HCT116 (cell line): Measurements from ENCODE around the gene P2RY13. TPM values are rescaled to one million over a fixed set of nuclear protein-coding genes. Genes with fewer than 3 reads are reported as not detected.

ENCODE experiments used
- ATAC-seq: fragments of 200-7000 bp; cut with Tn5 transposase; 2 replicates; pipeline ENCODE4 v1.9.1; 2020; ENCODE audit warnings: mild to moderate bottlenecking, moderate library complexity
- BruUV-seq: library from RNA; stranded (reverse); fragments of 400-500 nt; replicated peaks from 2 replicates; lab custom pipeline; 2021; lab: Mats Ljungman, UMichigan
- CTCF ChIA-PET: fragments of 300-600 bp; sonication (Branson Sonifier 250); formaldehyde crosslinking; loops from one replicate; lab custom pipeline; 2021; ENCODE audit warnings: antibody characterized with exemption; lab: Charles Lee
- POLR2A ChIA-PET: fragments of 300-600, 350-600 bp; sonication (Branson Sonifier 250); formaldehyde crosslinking; loops from one replicate; lab custom pipeline; 2021; ENCODE audit warnings: antibody characterized with exemption; lab: Charles Lee
- RAD21 ChIA-PET, 2 experiments: fragments of 300-600 bp; sonication (Branson Sonifier 250); formaldehyde crosslinking; loops; one replicate each; lab custom pipeline; 2023; ENCODE audit warnings: low total read pairs in 2 of 2; ENCODE audit not compliant: uncharacterized antibody in 2 of 2, unreplicated experiment in 2 of 2, low non-redundant PET in 1 of 2; lab: Charles Lee
- DNase-seq: peaks from one replicate; pipeline ENCODE4 v3.0.0-alpha.2; 2010; ENCODE audit warnings: low read depth, low spot score
- H2AFZ ChIP-seq: fragments of 200-600 bp; shearing (Covaris generic), sonication (generic); 2 replicates; pipeline ENCODE4 v1.6.1; 2017; ENCODE audit warnings: low read depth, mixed run types, mixed read lengths, antibody characterized with exemption, low read length; ENCODE audit not compliant: poor library complexity, severe bottlenecking
- H3K27ac ChIP-seq: 2 replicates; pipeline ENCODE4 v1.5.1; 2012; ENCODE audit warnings: low read depth, low read length
- H3K27me3 ChIP-seq: fragments of 200-600 bp; sonication (generic); 2 replicates; pipeline ENCODE4 v1.6.1; 2016; ENCODE audit warnings: mixed run types, low read length, mixed read lengths; ENCODE audit not compliant: insufficient read depth
- H3K36me3 ChIP-seq, 2 experiments: fragments of 200-500 bp in 1 of 2; fragments of 200-600 bp in 1 of 2; sonication (Bioruptor generic) in 1 of 2; sonication (generic) in 1 of 2; 2 replicates each; pipeline versions ENCODE4 v1.5.1 to v1.6.1; 2014 to 2016; ENCODE audit warnings: low read length in 2 of 2, inconsistent platforms in 1 of 2, mixed read lengths in 1 of 2, mixed run types in 1 of 2; ENCODE audit not compliant: insufficient read depth in 2 of 2, control insufficient read depth in 1 of 2
- H3K4me1 ChIP-seq, 2 experiments: fragments of 200-600 bp in 1 of 2; sonication (generic) in 1 of 2; 2 replicates each; pipeline versions ENCODE4 v1.5.1 to v1.6.1; 2012 to 2017; ENCODE audit warnings: low read length in 2 of 2, inconsistent platforms in 1 of 2, mild to moderate bottlenecking in 1 of 2, mixed read lengths in 1 of 2, mixed run types in 1 of 2, moderate library complexity in 1 of 2; ENCODE audit not compliant: insufficient read depth in 2 of 2, control insufficient read depth in 1 of 2
- H3K4me2 ChIP-seq: fragments of 200-600 bp; sonication (generic); 2 replicates; pipeline ENCODE4 v1.6.1; 2017; ENCODE audit warnings: mixed run types, low read length, mixed read lengths
- H3K4me3 ChIP-seq, 2 experiments: fragments of 200-600 bp in 1 of 2; sonication (generic) in 1 of 2; replicated peaks in 1 of 2; 2 replicates each; pipeline ENCODE4 v1.5.1; 2011 to 2016; ENCODE audit warnings: low read length in 2 of 2, control low read depth in 1 of 2, low read depth in 1 of 2, mild to moderate bottlenecking in 1 of 2, mixed read lengths in 1 of 2, mixed run types in 1 of 2
- H3K79me2 ChIP-seq: fragments of 200-600 bp; sonication (generic); 2 replicates; pipeline ENCODE4 v1.6.1; 2017; ENCODE audit warnings: mild to moderate bottlenecking, mixed run types, low read length, moderate library complexity, mixed read lengths; ENCODE audit not compliant: insufficient read depth
- H3K9ac ChIP-seq: fragments of 200-600 bp; sonication (generic); 2 replicates; pipeline ENCODE4 v1.6.1; 2016; ENCODE audit warnings: low read length, mixed read lengths
- H3K9me2 ChIP-seq: fragments of 200-600 bp; sonication (generic), shearing (Covaris generic); 2 replicates; pipeline ENCODE4 v1.6.1; 2017; ENCODE audit warnings: mixed run types, mild to moderate bottlenecking, moderate library complexity; ENCODE audit not compliant: insufficient read depth
- H3K9me3 ChIP-seq, 2 experiments: fragments of 200-500 bp in 1 of 2; fragments of 200-600 bp in 1 of 2; sonication (Bioruptor generic) in 1 of 2; sonication (generic) in 1 of 2; 2 replicates each; pipeline ENCODE4 v1.6.1; 2014 to 2017; ENCODE audit warnings: low read length in 2 of 2, mixed read lengths in 2 of 2, inconsistent platforms in 1 of 2, low read depth in 1 of 2, mild to moderate bottlenecking in 1 of 2, mixed run types in 1 of 2, moderate library complexity in 1 of 2; ENCODE audit not compliant: control insufficient read depth in 1 of 2, insufficient read depth in 1 of 2
- H4K20me1 ChIP-seq: fragments of 200-600 bp; sonication (generic), shearing (Covaris generic); 2 replicates; pipeline ENCODE4 v1.6.1; 2017; ENCODE audit warnings: mixed run types, mild to moderate bottlenecking, moderate library complexity; ENCODE audit not compliant: insufficient read depth
- ATF3 ChIP-seq: IDR thresholded peaks from 2 replicates; pipeline ENCODE4 v1.6.1; 2012
- CBX3 ChIP-seq: IDR thresholded peaks from 2 replicates; pipeline ENCODE4 v1.6.1; 2012; ENCODE audit warnings: low read depth
- CEBPB ChIP-seq: IDR thresholded peaks from 2 replicates; pipeline ENCODE4 v1.6.1; 2012; ENCODE audit warnings: low read depth
- ELF1 ChIP-seq: IDR thresholded peaks from 2 replicates; pipeline ENCODE4 v1.6.1; 2012; ENCODE audit warnings: low read depth, borderline replicate concordance
- EZH2 ChIP-seq: fragments of 200-600 bp; sonication (generic); IDR thresholded peaks from 2 replicates; pipeline ENCODE4 v1.6.1; 2017; ENCODE audit warnings: antibody characterized with exemption, mixed run types
- EZH2phosphoT487 ChIP-seq: fragments of 200-600 bp; IDR thresholded peaks from 2 replicates; pipeline ENCODE4 v1.6.1; 2018; ENCODE audit warnings: antibody characterized with exemption, borderline replicate concordance
- FOSL1 ChIP-seq: IDR thresholded peaks from 2 replicates; pipeline ENCODE4 v1.6.1; 2012; ENCODE audit warnings: low read depth
- JUND ChIP-seq: IDR thresholded peaks from 2 replicates; pipeline ENCODE4 v1.6.1; 2012
- MAX ChIP-seq: IDR thresholded peaks from 2 replicates; pipeline ENCODE4 v1.6.1; 2012
- RAD21 ChIP-seq: IDR thresholded peaks from 2 replicates; pipeline ENCODE4 v1.6.1; 2012; ENCODE audit warnings: low read depth, mild to moderate bottlenecking
- YY1 ChIP-seq: IDR thresholded peaks from 2 replicates; pipeline ENCODE4 v1.6.1; 2011; ENCODE audit warnings: low read length, low read depth, moderate library complexity, mild to moderate bottlenecking; ENCODE audit not compliant: insufficient replicate concordance; ENCODE audit errors: extremely low read depth
- ZFX ChIP-seq: fragments of 450-650 bp; IDR thresholded peaks from 2 replicates; pipeline ENCODE4 v1.6.1; 2017
- intact Hi-C: fragments of 100-400 bp; cut with micrococcal nuclease; formaldehyde crosslinking; loops from 2 replicates; pipeline ENCODE4 v1.10.0; 2022
- total RNA-seq: library from RNA; stranded (reverse); gene quantifications from one replicate; pipeline ENCODE4 v1.2.1, GENCODE V29; 2021; ENCODE audit not compliant: unreplicated experiment
- TF ChIP-seq, protein P1 (sequence below): IDR thresholded peaks from 2 replicates; pipeline ENCODE4 v1.6.1; 2012; ENCODE audit warnings: low read depth
- TF ChIP-seq, protein P2 (sequence below), 3 experiments: fragments of 200-600 bp in 1 of 3; sonication (generic) in 1 of 3; IDR thresholded peaks in 2 of 3; conservative IDR thresholded peaks in 1 of 3; 2 replicates each; pipeline ENCODE4 v1.5.1; 2012 to 2017; ENCODE audit warnings: low read depth in 2 of 3, low read length in 2 of 3, antibody characterized with exemption in 1 of 3, borderline replicate concordance in 1 of 3, control low read depth in 1 of 3, mild to moderate bottlenecking in 1 of 3, mixed read lengths in 1 of 3, mixed run types in 1 of 3, moderate library complexity in 1 of 3; ENCODE audit not compliant: insufficient read depth in 1 of 3

Gene P2RY13
- total RNA-seq, 1 experiment from 2014 or later, result not detected

DNA sequence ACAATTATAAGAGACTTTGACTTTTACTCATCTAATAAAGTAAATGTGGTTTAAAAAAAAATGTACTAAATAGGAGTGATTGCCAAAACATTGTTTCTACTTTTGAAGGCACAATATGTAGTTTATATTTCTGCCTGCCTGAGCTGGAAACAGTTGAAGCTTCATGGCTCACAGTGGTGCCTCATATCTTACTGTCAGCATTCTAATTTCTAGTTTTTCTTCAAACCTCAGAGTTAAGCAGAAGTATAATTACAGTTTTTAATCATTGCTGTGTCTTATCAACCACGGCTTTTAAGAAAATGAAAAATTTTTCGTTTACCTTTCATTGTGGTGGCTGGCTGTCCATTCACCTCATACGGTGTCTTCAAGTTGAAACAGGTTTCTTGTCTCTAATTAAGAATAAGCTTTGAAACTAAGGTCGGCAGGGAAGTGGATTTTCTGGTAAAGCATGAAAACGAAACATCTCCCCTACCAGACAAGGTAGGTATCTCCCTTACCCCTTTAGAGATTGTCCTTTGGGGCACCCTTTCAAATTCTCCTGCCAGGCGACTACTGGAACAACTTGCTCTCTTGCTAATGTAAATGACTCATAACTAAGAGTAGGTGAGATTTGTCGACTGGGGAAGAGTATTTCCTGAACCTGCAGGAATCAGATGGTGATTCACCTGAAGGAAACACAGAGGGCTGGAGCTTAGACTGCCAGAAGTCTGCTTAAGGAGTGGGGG is 12.9 kb downstream of the P2RY13 start, which contains the start of gene GPR87 (continued):
- TF ChIP-seq, protein P1, sequence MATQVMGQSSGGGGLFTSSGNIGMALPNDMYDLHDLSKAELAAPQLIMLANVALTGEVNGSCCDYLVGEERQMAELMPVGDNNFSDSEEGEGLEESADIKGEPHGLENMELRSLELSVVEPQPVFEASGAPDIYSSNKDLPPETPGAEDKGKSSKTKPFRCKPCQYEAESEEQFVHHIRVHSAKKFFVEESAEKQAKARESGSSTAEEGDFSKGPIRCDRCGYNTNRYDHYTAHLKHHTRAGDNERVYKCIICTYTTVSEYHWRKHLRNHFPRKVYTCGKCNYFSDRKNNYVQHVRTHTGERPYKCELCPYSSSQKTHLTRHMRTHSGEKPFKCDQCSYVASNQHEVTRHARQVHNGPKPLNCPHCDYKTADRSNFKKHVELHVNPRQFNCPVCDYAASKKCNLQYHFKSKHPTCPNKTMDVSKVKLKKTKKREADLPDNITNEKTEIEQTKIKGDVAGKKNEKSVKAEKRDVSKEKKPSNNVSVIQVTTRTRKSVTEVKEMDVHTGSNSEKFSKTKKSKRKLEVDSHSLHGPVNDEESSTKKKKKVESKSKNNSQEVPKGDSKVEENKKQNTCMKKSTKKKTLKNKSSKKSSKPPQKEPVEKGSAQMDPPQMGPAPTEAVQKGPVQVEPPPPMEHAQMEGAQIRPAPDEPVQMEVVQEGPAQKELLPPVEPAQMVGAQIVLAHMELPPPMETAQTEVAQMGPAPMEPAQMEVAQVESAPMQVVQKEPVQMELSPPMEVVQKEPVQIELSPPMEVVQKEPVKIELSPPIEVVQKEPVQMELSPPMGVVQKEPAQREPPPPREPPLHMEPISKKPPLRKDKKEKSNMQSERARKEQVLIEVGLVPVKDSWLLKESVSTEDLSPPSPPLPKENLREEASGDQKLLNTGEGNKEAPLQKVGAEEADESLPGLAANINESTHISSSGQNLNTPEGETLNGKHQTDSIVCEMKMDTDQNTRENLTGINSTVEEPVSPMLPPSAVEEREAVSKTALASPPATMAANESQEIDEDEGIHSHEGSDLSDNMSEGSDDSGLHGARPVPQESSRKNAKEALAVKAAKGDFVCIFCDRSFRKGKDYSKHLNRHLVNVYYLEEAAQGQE, result no peak
- TF ChIP-seq FOSL1 (peak; percentile 89), EZH2phosphoT487 (no peak)
- TF ChIP-seq, all 23 proteins: peak for 11

GRCh38 chr3:151315846-151316245 is 13.5 kb downstream of the P2RY13 start:
- Histone ChIP-seq H3K27ac (peak overlapping the region; percentile 66; the same call in 1 of the 2 replicates), H3K4me2 (peak overlapping the region; percentile 77), H2AFZ (no peak overlapping the region), H3K79me2 (no peaks in the 10 kb centered on the region), H3K27me3 (no peaks in the 10 kb centered on the region), H3K9me2 (no peaks in the 10 kb centered on the region), H4K20me1 (no peaks in the 10 kb centered on the region), H3K4me1 (peaks cover 44 to 52% of the 10 kb centered on the region in 2 experiments), H3K9me3 (no peaks in the 10 kb centered on the region), H3K36me3 (no peaks in the 10 kb centered on the region), H3K4me3 (peak overlapping the region in 1 of 2 experiments; percentile 53; a peak in 1 of 4 replicates), H3K9ac (peak overlapping the region; percentile 53)
- POLR2A ChIA-PET, result interaction anchor here (1.4 kb wide), 1 partner anchor 10 kb away, joined by 9 read pairs; no protein-coding TSS in a partner anchor
- DNase-seq (no peak), ATAC-seq (no peak)
- intact Hi-C loops, result loop anchor here (1.0 kb wide), 1 partner anchor 11 kb away; no protein-coding TSS in a partner anchor
- RAD21 ChIA-PET, result no interaction called here
- CTCF ChIA-PET, result interaction anchor here (1.5 kb wide), 1 partner anchor 12 kb away, joined by 10 read pairs; no protein-coding TSS in a partner anchor
- BruUV-seq, result no TSS peak
- no peak for TF ChIP-seq CBX3
- TF ChIP-seq EZH2phosphoT487, result no peak
- no peak; the same call in 1 of the 2 replicates for TF ChIP-seq ELF1
- no peak for TF ChIP-seq MAX
- no peak for TF ChIP-seq CEBPB
- TF ChIP-seq ATF3, result no peak
- TF ChIP-seq RAD21, result no peak
- TF ChIP-seq YY1, result no peak
- no peak for TF ChIP-seq JUND
- TF ChIP-seq ZFX, result no peak
- TF ChIP-seq, protein P1, result no peak
- TF ChIP-seq EZH2, result no peak
- TF ChIP-seq, protein P2, sequence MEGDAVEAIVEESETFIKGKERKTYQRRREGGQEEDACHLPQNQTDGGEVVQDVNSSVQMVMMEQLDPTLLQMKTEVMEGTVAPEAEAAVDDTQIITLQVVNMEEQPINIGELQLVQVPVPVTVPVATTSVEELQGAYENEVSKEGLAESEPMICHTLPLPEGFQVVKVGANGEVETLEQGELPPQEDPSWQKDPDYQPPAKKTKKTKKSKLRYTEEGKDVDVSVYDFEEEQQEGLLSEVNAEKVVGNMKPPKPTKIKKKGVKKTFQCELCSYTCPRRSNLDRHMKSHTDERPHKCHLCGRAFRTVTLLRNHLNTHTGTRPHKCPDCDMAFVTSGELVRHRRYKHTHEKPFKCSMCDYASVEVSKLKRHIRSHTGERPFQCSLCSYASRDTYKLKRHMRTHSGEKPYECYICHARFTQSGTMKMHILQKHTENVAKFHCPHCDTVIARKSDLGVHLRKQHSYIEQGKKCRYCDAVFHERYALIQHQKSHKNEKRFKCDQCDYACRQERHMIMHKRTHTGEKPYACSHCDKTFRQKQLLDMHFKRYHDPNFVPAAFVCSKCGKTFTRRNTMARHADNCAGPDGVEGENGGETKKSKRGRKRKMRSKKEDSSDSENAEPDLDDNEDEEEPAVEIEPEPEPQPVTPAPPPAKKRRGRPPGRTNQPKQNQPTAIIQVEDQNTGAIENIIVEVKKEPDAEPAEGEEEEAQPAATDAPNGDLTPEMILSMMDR (IDR thresholded peaks at IDR 0.05 in 2 of 3, conservative IDR thresholded peaks at IDR 0.05 in 1 of 3; ENCODE audit: borderline replicate concordance in 1 of 3, insufficient read depth in 1 of 3, low read depth in 2 of 3, low read length in 2 of 3), result no peak
